Motor neuron (in vitro differentiated cells): ENCODE data around the gene F13A1. TPM values are rescaled to one million over a fixed set of nuclear protein-coding genes. Genes with fewer than 3 reads are reported as not detected.

Source experiments
- ATAC-seq, 8 experiments: fragments of 200-7000 bp; cut with Tn5 transposase; replicated peaks in 6 of 8; 2 replicates each; pipeline ENCODE4 v1.8.0; 2021; ENCODE audit warnings: mild to moderate bottlenecking in 8 of 8, moderate library complexity in 8 of 8
- H3K27ac ChIP-seq, 2 donors: fragments of 250-450 bp; sonication (Bioruptor Pico); 2 replicates each; pipeline ENCODE4 v1.9.0; 2021; ENCODE audit warnings: antibody characterized with exemption in 2 of 2, mild to moderate bottlenecking in 2 of 2, moderate library complexity in 1 of 2
- H3K4me1 ChIP-seq, 2 donors: fragments of 250-450 bp; sonication (Bioruptor Pico); replicated peaks in 1 of 2; 2 replicates each; pipeline ENCODE4 v1.6.1; 2021; ENCODE audit warnings: antibody characterized with exemption in 2 of 2, mild to moderate bottlenecking in 2 of 2, moderate library complexity in 1 of 2
- H3K4me3 ChIP-seq, 5 donors: fragments of 250-450 bp; sonication (Bioruptor Pico); 2 replicates each; pipeline ENCODE4 v1.9.0; 2021; ENCODE audit warnings: antibody characterized with exemption in 5 of 5, mild to moderate bottlenecking in 5 of 5, moderate library complexity in 4 of 5
- WGBS, 10 experiments: fragments of 450-650 bp; shearing (Covaris generic); methylation state at CpG; one replicate each; pipeline ENCODE4 v1.0.0; 2022; 5-methylcytosine and 5-hydroxymethylcytosine counted together
- in situ Hi-C, 9 experiments: fragments of 400-800 bp; cut with MboI; loops; one replicate each; pipeline ENCODE4 v1.15.0; 2021; ENCODE audit warnings: low sequenced_read_pairs in 9 of 9, low pct_unique_long_range_greater_than_20kb in 2 of 9; ENCODE audit not compliant: unreplicated experiment in 9 of 9
- total RNA-seq, 8 experiments: library from RNA; unstranded; fragments of 300-600 nt; gene quantifications; 2 replicates each; pipeline versions ENCODE4 v1.2.3 to v1.2.4, GENCODE V29; 2022

Gene F13A1
- total RNA-seq, 8 experiments from 2014 or later: 0.09 to 1.4 (median 0.22) TPM; not detected in 3

DNA sequence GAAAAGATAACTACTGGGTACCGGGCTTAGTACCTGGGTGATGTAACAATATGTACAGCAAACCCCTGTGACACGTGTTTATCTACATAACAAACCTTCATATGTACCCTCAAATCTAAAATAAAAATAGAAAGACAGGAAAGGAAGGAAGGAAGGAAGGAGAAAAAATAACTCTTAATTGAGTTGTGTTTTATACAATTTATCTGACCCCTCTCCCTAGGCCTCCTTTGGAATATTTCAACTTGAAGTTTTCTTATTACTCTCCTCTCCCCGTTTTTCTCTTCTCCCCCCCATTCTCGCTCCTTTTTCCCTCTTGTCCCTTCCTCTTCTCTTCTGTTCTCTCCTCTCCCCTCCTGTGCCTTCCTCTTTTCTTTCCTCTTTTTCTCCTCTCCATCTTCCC, 156.1 kb downstream of the F13A1 start:
- Histone ChIP-seq H3K4me1 (no peaks in the 10 kb centered on the region), H3K4me3 (no peak overlapping the region), H3K27ac (no peak overlapping the region)
- in situ Hi-C loops: no loop called here
- no peak for ATAC-seq
- 2 to 94% (median 70%) methylated on average over 1 to 4 of the region's 4 CpGs for WGBS, 10 experiments

DNA sequence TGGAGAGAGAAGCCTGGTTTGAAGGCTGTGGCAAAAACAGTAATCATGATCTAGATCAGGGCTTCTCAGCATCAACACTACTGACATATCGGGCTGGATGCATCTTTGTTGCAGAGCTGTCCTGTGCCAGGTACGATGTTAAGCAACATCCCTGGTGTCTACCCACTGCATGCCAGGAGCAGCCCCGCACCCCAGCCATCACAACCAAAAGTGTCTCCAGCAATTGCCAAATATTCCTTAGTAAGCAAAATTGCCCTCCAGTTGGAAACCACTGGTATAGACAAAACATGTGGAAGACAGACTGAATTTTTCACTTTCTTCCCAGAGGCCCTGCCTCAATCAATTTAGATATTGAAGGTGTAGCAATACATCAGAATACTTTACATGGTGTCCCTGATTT, 166.1 kb downstream of the F13A1 start:
- Histone ChIP-seq H3K4me1 (no peaks in the 10 kb centered on the region), H3K4me3 (no peak overlapping the region), H3K27ac (no peak overlapping the region)
- WGBS, 10 experiments: 0 to 100% (median 96%) methylated on average over 1 to 3 of the region's 3 CpGs; no CpG with 5 or more reads in 3 of the 10 experiments
- no peak for ATAC-seq
- in situ Hi-C loops: no loop called here

DNA sequence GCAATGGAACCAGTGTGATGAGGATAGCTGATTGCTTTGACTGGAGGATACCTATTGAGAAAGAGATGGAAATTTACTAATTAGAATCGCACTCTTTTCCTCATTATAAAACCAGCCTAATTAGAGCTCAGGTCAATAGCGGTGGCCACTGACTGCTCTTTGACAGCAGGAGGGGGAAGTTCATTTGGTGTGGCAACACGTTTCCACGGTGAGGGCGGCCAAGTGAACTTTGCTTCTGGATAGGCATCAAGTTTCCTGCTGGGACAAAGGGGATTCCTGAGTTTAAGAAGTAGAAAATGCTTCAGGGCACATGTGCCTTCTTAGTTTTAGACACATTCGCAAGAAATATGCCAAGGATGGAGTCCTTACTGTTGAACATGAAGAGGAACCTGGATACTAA, 168.4 kb downstream of the F13A1 start:
- H3K27ac ChIP-seq: no peak overlapping the region
- WGBS, 10 experiments: 29 to 88% (median 51%) methylated on average over 2 to 6 of the region's 6 CpGs; no CpG with 5 or more reads in 2 of the 10 experiments

DNA sequence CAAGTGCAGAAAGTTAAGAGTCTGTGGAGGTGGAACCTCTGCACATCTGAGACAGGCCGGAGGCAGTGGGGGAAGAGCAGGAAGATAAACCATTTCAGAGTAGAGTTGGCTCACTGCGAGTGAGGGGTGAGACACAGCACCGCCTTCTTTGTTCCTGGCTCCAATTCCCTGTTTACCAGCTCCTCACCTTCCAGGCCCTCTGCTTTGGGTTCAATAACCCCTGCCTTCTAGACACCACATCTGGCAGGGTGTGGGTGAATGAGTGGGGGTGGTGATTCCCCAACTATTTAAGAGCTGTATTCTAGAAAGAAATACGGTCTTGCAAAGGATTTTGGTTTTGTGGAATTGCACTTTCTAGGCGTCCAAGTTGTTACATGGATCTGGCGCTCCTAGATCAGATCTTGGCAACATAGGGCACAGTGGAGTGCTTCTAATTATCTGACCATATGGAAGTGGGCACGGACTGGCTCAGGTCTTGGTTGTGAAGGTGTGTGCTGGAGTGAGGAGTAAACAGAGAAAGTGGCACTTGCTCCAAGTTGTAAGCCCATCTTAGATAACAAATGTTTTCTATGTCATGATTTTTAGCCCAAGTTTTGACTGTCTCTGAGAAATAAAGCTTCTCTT, 172.2 kb downstream of the F13A1 start:
- in situ Hi-C loops: no loop called here
- 27 to 87% (median 71%) methylated on average over 3 to 7 of the region's 7 CpGs; no CpG with 5 or more reads in 6 of the 10 experiments for WGBS, 10 experiments
- no peak overlapping the region for H3K4me3 ChIP-seq
- no peak overlapping the region for H3K27ac ChIP-seq
- no peak for ATAC-seq
- H3K4me1 ChIP-seq: no peaks in the 10 kb centered on the region

More for the DNA sequence above, 168.4 kb downstream of the F13A1 start:
- H3K4me1 ChIP-seq: no peaks in the 10 kb centered on the region
- in situ Hi-C loops: no loop called here
- no peak overlapping the region for H3K4me3 ChIP-seq
- ATAC-seq: no peak

DNA sequence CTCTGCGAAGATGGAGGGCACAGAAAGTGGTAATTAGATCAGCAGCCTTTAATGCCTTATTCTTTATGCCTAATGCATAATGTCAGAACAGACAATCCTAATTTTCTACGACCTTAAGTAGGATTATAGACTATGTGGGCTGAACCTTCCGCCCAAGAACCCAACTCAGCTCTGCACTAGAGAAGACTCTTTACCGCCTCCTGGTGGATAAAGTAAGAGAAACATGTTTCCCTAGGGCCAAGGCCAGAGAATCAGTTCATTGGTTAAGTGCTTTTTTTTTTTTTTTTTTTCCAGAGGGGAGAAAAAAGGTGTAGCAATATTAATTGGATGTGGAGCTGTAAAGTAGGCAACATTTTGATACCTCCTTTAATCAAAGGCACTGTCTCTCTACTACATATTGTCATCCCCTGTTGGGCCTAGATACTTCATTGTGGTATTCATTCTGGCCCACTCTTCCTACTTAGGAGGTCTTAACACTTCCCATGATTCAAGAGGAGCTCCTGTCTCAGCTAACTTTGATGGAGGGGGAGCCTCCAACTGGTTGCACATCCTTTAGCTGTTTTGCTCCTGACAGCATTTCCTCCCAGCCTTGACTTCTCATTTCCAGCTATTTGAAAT, 188.9 kb downstream of the F13A1 start:
- no peaks in the 10 kb centered on the region for H3K4me1 ChIP-seq
- WGBS, 10 experiments: 31 to 89% (median 57%) methylated on average over 1 to 4 of the region's 4 CpGs
- in situ Hi-C loops: no loop called here
- H3K4me3 ChIP-seq: no peak overlapping the region
- ATAC-seq: peak in 3 of 8 experiments; percentile 45 to 71 (median 53)
- H3K27ac ChIP-seq: no peak overlapping the region

DNA sequence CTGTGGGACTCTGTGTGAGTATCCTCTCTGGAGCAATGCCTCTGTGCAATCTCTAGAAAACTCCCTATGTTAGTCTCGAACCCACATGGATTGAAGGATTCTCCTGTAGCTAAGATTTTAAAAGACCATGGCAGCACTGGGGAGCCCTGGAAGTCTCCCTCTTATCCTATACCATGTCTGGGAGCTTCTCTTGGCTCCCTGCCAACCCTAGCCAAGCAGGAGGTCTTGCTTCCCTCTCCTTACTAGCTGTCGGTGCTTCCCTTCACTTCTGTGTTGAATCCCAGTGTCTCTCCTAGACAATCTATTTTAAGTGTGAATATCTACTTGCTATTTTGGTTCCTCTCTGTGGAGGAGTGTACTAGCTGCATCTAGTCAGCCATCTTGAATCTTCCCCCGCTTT, 195.0 kb downstream of the F13A1 start:
- no peak for ATAC-seq
- no peak overlapping the region for H3K27ac ChIP-seq
- 61 to 100% (median 81%) methylated on average over 1 to 3 of the region's 3 CpGs; no CpG with 5 or more reads in 2 of the 10 experiments for WGBS, 10 experiments
- no peaks in the 10 kb centered on the region for H3K4me1 ChIP-seq
- in situ Hi-C loops: no loop called here
- H3K4me3 ChIP-seq: no peak overlapping the region

DNA sequence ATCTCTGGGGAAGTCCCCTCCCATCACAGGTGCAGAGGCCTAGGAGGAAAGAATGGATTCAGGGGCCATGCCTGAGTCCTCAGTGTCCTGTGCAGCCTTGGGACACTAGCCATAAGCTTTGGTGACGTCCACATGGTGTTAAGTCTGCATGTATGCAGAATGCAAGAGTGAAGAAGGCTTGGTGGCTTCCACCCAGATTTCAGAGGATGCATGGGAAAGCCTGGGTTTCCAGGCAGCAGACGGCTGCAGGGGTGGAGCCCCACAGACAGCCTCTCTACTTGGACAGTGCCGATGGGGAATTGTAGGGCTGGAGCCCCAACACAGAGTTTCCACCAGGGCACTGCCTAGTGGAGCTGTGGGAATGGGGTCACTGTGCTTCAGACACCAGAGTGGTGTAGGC, 196.7 kb downstream of the F13A1 start:
- 0 to 83% (median 67%) methylated on average over 1 of the region's 3 CpGs; no CpG with 5 or more reads in 5 of the 10 experiments for WGBS, 10 experiments
- ATAC-seq: peak in 2 of 8 experiments; percentile 93 to 94
- no peak overlapping the region for H3K4me3 ChIP-seq
- H3K4me1 ChIP-seq: no peaks in the 10 kb centered on the region
- in situ Hi-C loops: no loop called here
- H3K27ac ChIP-seq: no peak overlapping the region

DNA sequence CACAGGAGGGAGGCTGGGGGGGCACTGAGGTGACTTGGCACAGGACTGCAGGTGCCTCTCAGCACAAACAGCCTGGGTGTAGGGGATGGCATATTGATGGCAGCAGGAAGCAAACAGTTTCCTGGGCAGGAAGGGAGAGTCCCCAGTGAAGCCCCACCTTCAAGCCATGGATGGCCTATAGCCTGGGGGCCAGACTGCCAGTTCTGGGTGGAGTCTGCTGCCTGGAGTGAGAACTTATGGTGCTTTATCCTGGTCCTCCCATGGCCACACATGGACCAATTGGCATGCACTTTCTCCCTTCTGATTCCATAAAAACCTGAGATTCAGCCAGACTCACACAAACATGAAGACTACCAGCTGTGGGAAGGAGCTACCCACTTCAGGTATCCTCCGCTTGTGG, 198.5 kb downstream of the F13A1 start:
- 100% methylated on average over 1 of the region's 1 CpG; no CpG with 5 or more reads in 9 of the 10 experiments for WGBS, 10 experiments
- no peaks in the 10 kb centered on the region for H3K4me1 ChIP-seq
- H3K27ac ChIP-seq: no peak overlapping the region
- ATAC-seq: peak in 3 of 8 experiments; percentile 42 to 63 (median 57)
- no peak overlapping the region for H3K4me3 ChIP-seq
- in situ Hi-C loops: no loop called here

DNA sequence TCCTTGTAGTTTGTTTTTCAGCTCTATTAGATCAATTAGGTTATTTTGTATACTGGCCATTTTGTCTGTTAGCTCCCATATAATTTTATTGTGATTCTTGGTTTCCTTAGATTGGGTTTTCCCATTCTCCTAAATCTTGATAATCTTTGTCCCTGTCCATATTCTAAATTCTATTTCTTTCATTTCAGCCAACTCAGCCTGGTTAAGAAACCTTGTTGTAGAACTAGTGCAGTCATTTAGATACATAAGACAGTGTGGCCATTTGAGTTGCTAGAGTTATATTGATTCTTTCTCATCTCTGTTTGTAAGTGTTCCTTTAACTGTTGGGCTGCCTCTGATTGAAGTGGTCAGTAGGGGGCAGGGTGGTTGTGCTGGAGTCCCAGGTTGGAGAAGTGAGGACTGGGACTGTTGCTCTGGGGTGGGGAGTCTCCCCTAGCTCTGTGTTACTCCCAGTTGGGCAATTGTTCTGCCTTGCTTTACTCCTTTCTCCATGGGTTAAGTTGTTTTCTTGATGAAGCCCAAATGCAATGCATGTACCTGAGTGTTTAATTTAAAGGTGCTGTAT, 214.9 kb downstream of the F13A1 start:
- in situ Hi-C loops: no loop called here
- Histone ChIP-seq H3K27ac (no peak overlapping the region), H3K4me1 (no peaks in the 10 kb centered on the region), H3K4me3 (no peak overlapping the region)
- peak in 3 of 8 experiments; percentile 44 to 55 (median 50) for ATAC-seq
